ENCODE data around the gene C6orf47. TPM values are rescaled to one million over a fixed set of nuclear protein-coding genes. Genes with fewer than 3 reads are reported as not detected.

C6orf47 gene
- total and polyA plus RNA-seq, 7 experiments from 2014 or later: 14.0 to 33.7 (median 23.2) TPM

DNA sequence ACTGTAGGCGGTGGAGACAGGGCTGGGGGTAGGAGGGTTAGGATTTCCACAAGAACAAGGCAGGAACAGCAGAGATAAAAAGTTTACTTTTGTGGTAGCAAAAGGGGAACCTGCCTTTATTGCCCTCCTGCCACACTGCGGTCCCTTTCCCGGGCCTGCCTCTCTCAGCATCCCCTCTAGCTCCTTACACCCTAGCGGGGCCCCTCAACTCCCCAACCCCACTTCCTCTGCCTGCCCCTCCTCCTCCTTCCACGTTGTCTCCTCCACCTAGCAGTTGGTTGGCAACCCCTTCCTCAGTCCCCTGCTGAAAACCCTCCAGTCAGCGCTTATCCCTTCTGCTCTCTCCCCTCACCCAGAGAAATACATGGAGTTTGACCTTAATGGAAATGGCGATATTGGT, 44.8 kb downstream of the C6orf47 start:
- DNase-seq (peak in 8 of 9 donors; percentile 36 to 55 (median 46)), ATAC-seq (no peak)
- Mint-ChIP-seq H3K27ac (peak overlapping the region; percentile 79 to 94 (median 90)), H3K4me3 (peak overlapping the region; percentile 77 to 91 (median 86)), H3K36me3 (peaks cover 0 to 12% (median 0%) of the 10 kb centered on the region in 5 donors), H3K4me1 (peaks cover 23 to 54% (median 46%) of the 10 kb centered on the region in 7 donors), H3K27me3 (peaks cover 0 to 3% (median 0%) of the 10 kb centered on the region in 5 donors), H3K9me3 (peaks cover 0 to 1% (median 0%) of the 10 kb centered on the region in 11 donors)
- H3K9me3 ChIP-seq (ENCODE audit: control insufficient read depth in 2 of 3, low read length in 3 of 3): no peaks in the 10 kb centered on the region
- intact Hi-C loops (cut with micrococcal nuclease): no loop called here
- H3K27me3 ChIP-seq (ENCODE audit: control insufficient read depth in 2 of 2, insufficient read depth in 2 of 2, low read length in 2 of 2): no peaks in the 10 kb centered on the region
- no peaks in the 10 kb centered on the region for H3K36me3 ChIP-seq (ENCODE audit: control insufficient read depth in 2 of 3, insufficient read depth in 3 of 3, low read length in 3 of 3)
- peaks cover 3 to 26% of the 10 kb centered on the region in 2 donors for H3K4me1 ChIP-seq (ENCODE audit: control insufficient read depth in 2 of 2, insufficient read depth in 2 of 2, low read length in 2 of 2)
- peak overlapping the region; percentile 59 for H3K4me3 ChIP-seq (ENCODE audit: low read length)
- POLR2A ChIA-PET: interaction anchor here (1.2 to 66.4 kb wide), 6 partner anchors 13 to 52 kb away, joined by 3 to 3078 read pairs (median 12); partner anchors contain the start of genes ATP6V1G2, BAG6, DDX39B and GPANK1
- peak overlapping the region; percentile 70 for H3K27ac ChIP-seq (ENCODE audit: low read depth, low read length)
- CTCF ChIA-PET: interaction anchor here (1.1 to 3.3 kb wide), 3 partner anchors 19 to 74 kb away, joined by 3 to 26 read pairs (median 3); partner anchors contain the start of gene DDX39B

DNA sequence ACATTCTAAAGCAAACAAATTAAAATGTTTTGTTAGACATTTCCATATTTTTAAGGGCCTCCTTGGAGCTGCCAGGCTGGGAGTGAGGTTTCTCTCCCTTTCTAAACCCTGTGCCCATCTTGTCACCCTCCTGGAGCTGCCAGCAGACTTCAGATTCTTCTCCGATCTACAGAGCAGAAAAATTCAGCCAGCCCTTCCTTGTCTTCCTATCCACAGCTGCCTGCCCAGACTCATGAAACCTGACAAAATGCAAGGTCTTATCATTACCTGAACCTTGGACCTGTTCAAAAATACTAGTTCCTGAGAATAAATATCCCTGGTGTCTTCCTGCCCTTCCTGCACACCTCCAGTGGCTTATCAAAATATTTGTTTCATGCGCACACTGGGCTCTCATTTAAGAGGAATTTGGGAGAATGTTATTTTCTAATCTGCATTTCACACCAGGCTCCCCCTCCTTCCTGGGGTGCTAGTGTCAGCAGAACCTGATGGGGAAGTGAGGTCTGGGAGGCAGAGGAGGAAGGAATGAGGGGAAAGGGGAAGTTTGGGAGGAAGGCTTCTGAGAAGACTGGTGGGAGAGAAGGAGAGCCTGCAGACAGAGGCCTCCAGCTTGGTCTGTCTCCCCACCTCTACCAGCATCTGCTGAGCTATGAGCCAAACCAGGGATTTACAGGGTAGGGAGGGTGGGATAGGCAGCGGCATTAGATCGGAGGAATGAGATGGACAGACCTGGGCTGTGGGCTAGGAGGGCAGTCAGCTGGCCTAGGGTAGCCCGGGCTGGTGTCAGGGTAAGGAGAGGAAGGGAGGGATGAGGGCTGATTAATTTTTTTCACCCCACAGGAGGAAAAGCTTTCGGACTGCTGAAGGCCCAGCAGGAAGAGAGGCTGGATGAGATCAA, 45.6 kb downstream of the C6orf47 start, which contains the start of gene AIF1:
Gene AIF1, plus strand, starts transcription at position 551 of the 895 bp plus-strand sequence. Its CDS starts 96 bp downstream, at position 647.
- Mint-ChIP-seq H3K27me3 (peaks cover 0 to 3% (median 0%) of the 10 kb centered on the region in 5 donors), H3K9me3 (peaks cover 0 to 1% (median 0%) of the 10 kb centered on the region in 11 donors), H3K36me3 (peaks cover 0 to 12% (median 0%) of the 10 kb centered on the region in 5 donors), H3K27ac (peak within 1 kb of the TSS; percentile 79 to 94 (median 90)), H3K4me3 (peak within 1 kb of the TSS; percentile 77 to 91 (median 86)), H3K4me1 (peaks cover 23 to 49% (median 42%) of the 10 kb centered on the region in 7 donors)
- Histone ChIP-seq H3K27ac (ENCODE audit: low read depth, low read length) (peak within 1 kb of the TSS; percentile 70), H3K27me3 (ENCODE audit: control insufficient read depth in 2 of 2, insufficient read depth in 2 of 2, low read length in 2 of 2) (no peaks in the 10 kb centered on the region), H3K4me3 (ENCODE audit: low read length) (peak within 1 kb of the TSS; percentile 59), H3K4me1 (ENCODE audit: control insufficient read depth in 2 of 2, insufficient read depth in 2 of 2, low read length in 2 of 2) (peaks cover 3 to 26% of the 10 kb centered on the region in 2 donors), H3K9me3 (ENCODE audit: control insufficient read depth in 2 of 3, low read length in 3 of 3) (no peaks in the 10 kb centered on the region), H3K36me3 (ENCODE audit: control insufficient read depth in 2 of 3, insufficient read depth in 3 of 3, low read length in 3 of 3) (no peaks in the 10 kb centered on the region)
- no peak for DNase-seq
- CTCF ChIA-PET: interaction anchor here (3.3 kb wide), 1 partner anchor 18 kb away, joined by 26 read pairs; no protein-coding TSS in a partner anchor
- no peak for ATAC-seq
- POLR2A ChIA-PET: interaction anchor here (0.5 to 66.4 kb wide), 6 partner anchors 12 to 112 kb away, joined by 3 to 3078 read pairs (median 10); partner anchors contain the start of genes ATP6V1G2, BAG6, DDX39B and LST1
- intact Hi-C loops (cut with micrococcal nuclease): no loop called here

DNA sequence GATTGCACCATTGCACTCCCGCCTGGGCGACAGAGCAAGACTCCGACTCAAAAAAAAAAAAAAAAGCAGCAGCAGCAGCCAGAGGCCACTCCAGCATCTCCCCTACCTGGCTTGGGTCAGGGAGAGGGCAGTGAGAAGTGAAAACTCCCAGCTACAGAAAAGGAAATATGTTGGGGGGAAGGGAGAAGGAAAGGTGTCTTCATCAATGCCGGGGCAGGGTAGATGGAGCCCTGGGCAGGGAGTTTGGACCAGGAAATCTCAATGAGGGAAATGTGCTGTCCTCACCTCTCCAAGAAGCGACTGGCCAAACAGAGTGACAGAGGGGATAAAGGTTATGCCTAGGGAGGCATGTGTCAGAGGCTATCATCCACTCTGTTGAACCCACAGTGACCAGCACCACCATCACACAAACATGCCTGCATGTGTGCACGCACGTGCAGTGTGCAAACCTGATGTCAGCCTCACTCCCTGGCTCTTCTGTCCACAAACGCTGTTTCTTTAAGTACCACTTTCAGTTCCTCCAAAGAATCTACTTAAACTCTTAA, 46.4 kb downstream of the C6orf47 start:
- Histone ChIP-seq H3K27ac (ENCODE audit: low read depth, low read length) (no peak overlapping the region), H3K4me1 (ENCODE audit: control insufficient read depth in 2 of 2, insufficient read depth in 2 of 2, low read length in 2 of 2) (peaks cover 0 to 23% of the 10 kb centered on the region in 2 donors), H3K36me3 (ENCODE audit: control insufficient read depth in 2 of 3, insufficient read depth in 3 of 3, low read length in 3 of 3) (no peaks in the 10 kb centered on the region), H3K4me3 (ENCODE audit: low read length) (no peak overlapping the region), H3K27me3 (ENCODE audit: control insufficient read depth in 2 of 2, insufficient read depth in 2 of 2, low read length in 2 of 2) (no peaks in the 10 kb centered on the region), H3K9me3 (ENCODE audit: control insufficient read depth in 2 of 3, low read length in 3 of 3) (no peaks in the 10 kb centered on the region)
- Mint-ChIP-seq H3K27me3 (peaks cover 0 to 3% (median 0%) of the 10 kb centered on the region in 5 donors), H3K9me3 (peaks cover 0 to 1% (median 0%) of the 10 kb centered on the region in 11 donors), H3K4me3 (peak overlapping the region in 1 of 10 donors; percentile 6), H3K27ac (peak overlapping the region in 4 of 9 donors; percentile 48 to 93 (median 90)), H3K36me3 (peaks cover 0 to 9% (median 0%) of the 10 kb centered on the region in 5 donors), H3K4me1 (peaks cover 23 to 43% (median 36%) of the 10 kb centered on the region in 7 donors)
- DNase-seq: no peak
- CTCF ChIA-PET: interaction anchor here (0.8 kb wide), 1 partner anchor 16 kb away, joined by 3 read pairs; no protein-coding TSS in a partner anchor
- intact Hi-C loops (cut with micrococcal nuclease): no loop called here
- peak; percentile 49 for ATAC-seq
- POLR2A ChIA-PET: interaction anchor here (0.9 to 66.4 kb wide), 2 partner anchors 35 to 50 kb away, joined by 3 to 3078 read pairs; partner anchors contain the start of genes ATP6V1G2, DDX39B, LST1 and LTA

DNA sequence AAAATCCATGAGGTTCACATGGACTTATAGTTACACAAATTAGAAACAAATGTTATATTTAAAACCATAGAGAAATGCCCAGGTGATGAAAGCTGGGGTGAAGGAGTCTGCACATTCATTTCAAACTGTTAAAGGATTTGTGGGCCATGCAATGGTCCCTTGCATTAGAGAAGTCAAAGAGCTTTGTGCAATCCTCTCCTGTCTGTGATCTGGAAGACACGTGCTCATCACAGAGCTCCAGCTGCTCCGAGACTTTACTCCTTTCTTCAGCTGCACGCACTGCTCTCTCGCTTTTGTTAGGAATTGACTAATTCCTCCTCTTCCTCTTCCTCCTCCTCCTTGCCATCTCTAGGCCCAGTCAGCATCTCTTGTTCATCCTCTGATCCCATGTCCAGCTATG, 49.6 kb downstream of the C6orf47 start:
- no peak overlapping the region for H3K4me3 ChIP-seq (ENCODE audit: low read length)
- no peaks in the 10 kb centered on the region for H3K36me3 ChIP-seq (ENCODE audit: control insufficient read depth in 2 of 3, insufficient read depth in 3 of 3, low read length in 3 of 3)
- H3K27me3 ChIP-seq (ENCODE audit: control insufficient read depth in 2 of 2, insufficient read depth in 2 of 2, low read length in 2 of 2): no peaks in the 10 kb centered on the region
- DNase-seq (no peak), ATAC-seq (no peak)
- Mint-ChIP-seq H3K36me3 (no peaks in the 10 kb centered on the region), H3K27me3 (peaks cover 0 to 3% (median 0%) of the 10 kb centered on the region in 5 donors), H3K4me3 (no peak overlapping the region), H3K9me3 (peaks cover 0 to under 1% (median 0%) of the 10 kb centered on the region in 11 donors), H3K27ac (peak overlapping the region in 1 of 9 donors; percentile 14), H3K4me1 (peaks cover 13 to 26% (median 20%) of the 10 kb centered on the region in 7 donors)
- ChIA-PET CTCF (interaction anchor here (2.4 kb wide), 1 partner anchor 12 kb away, joined by 15 read pairs; no protein-coding TSS in a partner anchor), POLR2A (interaction anchor here (0.6 to 66.4 kb wide), 3 partner anchors 12 to 208 kb away, joined by 3 to 3078 read pairs (median 4); partner anchors contain the start of genes ATP6V1G2, DDX39B, LST1 and LTA)
- no peak overlapping the region for H3K27ac ChIP-seq (ENCODE audit: low read depth, low read length)
- H3K9me3 ChIP-seq (ENCODE audit: control insufficient read depth in 2 of 3, low read length in 3 of 3): no peaks in the 10 kb centered on the region
- H3K4me1 ChIP-seq (ENCODE audit: control insufficient read depth in 2 of 2, insufficient read depth in 2 of 2, low read length in 2 of 2): peaks cover 0 to 13% of the 10 kb centered on the region in 2 donors
- intact Hi-C loops (cut with micrococcal nuclease): no loop called here

DNA sequence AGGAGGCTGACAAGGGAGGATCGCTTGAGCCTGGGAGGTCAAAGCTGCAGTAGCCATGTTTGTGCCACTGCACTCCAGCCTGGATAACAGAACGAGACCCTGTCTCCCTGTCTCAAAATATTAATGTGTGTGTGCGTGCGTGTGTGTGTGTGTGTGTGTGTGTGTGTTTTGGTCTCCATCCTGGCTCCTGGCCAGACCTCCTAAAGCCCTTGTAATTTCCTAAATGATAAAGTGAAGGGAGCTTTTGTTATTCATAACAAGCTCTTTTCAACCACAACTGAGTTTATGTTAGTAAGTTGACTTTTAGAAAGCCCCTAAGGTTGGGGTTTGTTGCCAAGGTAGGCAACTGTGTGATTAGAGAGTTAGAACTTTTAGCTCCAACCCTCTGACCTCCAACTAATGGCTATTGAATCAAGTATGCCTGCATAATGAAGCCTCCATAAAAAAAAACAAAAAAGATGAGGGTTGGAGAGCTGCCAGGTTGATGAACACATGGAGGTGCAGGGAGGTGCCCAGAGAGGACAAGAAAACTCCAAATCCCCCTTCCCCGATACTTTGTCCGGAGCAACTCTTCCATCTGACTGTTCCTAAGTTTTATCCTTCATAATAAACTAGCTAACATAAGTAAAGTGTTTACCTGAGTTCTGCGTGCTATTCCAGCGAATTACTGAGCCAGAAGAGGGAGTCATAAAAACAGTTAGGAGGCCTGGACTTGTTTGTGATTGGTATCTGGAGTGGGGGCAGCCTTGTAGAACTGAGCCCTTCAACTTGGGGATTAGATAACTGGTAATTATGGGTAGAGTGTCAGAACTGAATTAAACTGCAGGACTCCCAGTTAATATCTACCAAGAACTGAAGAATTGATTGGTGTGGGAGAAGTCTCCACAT, 50.8 kb downstream of the C6orf47 start:
- CTCF ChIA-PET: interaction anchor here (0.7 to 2.4 kb wide), 3 partner anchors 11 to 742 kb away, joined by 3 to 15 read pairs (median 4); no protein-coding TSS in a partner anchor
- no peak for ATAC-seq
- Histone ChIP-seq H3K27ac (ENCODE audit: low read depth, low read length) (no peak overlapping the region), H3K4me1 (ENCODE audit: control insufficient read depth in 2 of 2, insufficient read depth in 2 of 2, low read length in 2 of 2) (peaks cover 0 to under 1% of the 10 kb centered on the region in 2 donors), H3K4me3 (ENCODE audit: low read length) (no peak overlapping the region), H3K9me3 (ENCODE audit: control insufficient read depth in 2 of 3, low read length in 3 of 3) (no peaks in the 10 kb centered on the region), H3K27me3 (ENCODE audit: control insufficient read depth in 2 of 2, insufficient read depth in 2 of 2, low read length in 2 of 2) (no peaks in the 10 kb centered on the region), H3K36me3 (ENCODE audit: control insufficient read depth in 2 of 3, insufficient read depth in 3 of 3, low read length in 3 of 3) (no peaks in the 10 kb centered on the region)
- intact Hi-C loops (cut with micrococcal nuclease): no loop called here
- POLR2A ChIA-PET: interaction anchor here (0.6 to 66.4 kb wide), 5 partner anchors 20 to 229 kb away, joined by 3 to 3078 read pairs (median 3); partner anchors contain the start of genes ATP6V1G2, BAG6, DDX39B and LST1
- Mint-ChIP-seq H3K36me3 (no peaks in the 10 kb centered on the region), H3K4me3 (no peak overlapping the region), H3K27ac (peak overlapping the region in 2 of 9 donors; percentile 41 to 45), H3K27me3 (peaks cover 0 to 3% (median 0%) of the 10 kb centered on the region in 5 donors), H3K4me1 (peaks cover 4 to 14% (median 8%) of the 10 kb centered on the region in 7 donors), H3K9me3 (no peaks in the 10 kb centered on the region)
- no peak for DNase-seq

Data from naive thymus-derived CD4-positive, alpha-beta T cell (primary cell).